Muscle layer of colon (tissue), 2 donors: ENCODE measurements around the gene ISY1.
"Not testable (repeated sequence)": the region's sequence is repeated elsewhere in the genome, so short reads cannot be mapped to it uniquely, and the experiment has no call there.

Experiments used
- H3K27ac ChIP-seq: one replicate; pipeline ENCODE4 v1.7.0; 2013; ENCODE audit warnings: low read depth, mild to moderate bottlenecking, low read length, moderate library complexity
- H3K27me3 ChIP-seq, 2 donors: one replicate each; pipeline ENCODE4 v1.7.0; 2013; ENCODE audit warnings: low read length in 2 of 2, mild to moderate bottlenecking in 2 of 2; ENCODE audit not compliant: insufficient read depth in 2 of 2, control insufficient read depth in 1 of 2
- H3K36me3 ChIP-seq: one replicate; pipeline ENCODE4 v1.7.0; 2013; ENCODE audit warnings: mild to moderate bottlenecking, low read length; ENCODE audit not compliant: insufficient read depth
- H3K4me1 ChIP-seq: one replicate; pipeline ENCODE4 v1.7.0; 2013; ENCODE audit warnings: mild to moderate bottlenecking, low read length; ENCODE audit not compliant: insufficient read depth
- H3K4me3 ChIP-seq, 2 donors: one replicate each; pipeline ENCODE4 v1.7.0; 2013; ENCODE audit warnings: low read length in 2 of 2, low read depth in 1 of 2, mild to moderate bottlenecking in 1 of 2, moderate library complexity in 1 of 2
- H3K9ac ChIP-seq: one replicate; pipeline ENCODE4 v1.7.0; 2013; ENCODE audit warnings: low read length
- H3K9me3 ChIP-seq: one replicate; pipeline ENCODE4 v1.7.0; 2013; ENCODE audit warnings: mild to moderate bottlenecking, low read length
- donor health status: abdominal sarcoma.
- donor health status: Adenocarcinoma of cecum.

The ISY1 gene

DNA sequence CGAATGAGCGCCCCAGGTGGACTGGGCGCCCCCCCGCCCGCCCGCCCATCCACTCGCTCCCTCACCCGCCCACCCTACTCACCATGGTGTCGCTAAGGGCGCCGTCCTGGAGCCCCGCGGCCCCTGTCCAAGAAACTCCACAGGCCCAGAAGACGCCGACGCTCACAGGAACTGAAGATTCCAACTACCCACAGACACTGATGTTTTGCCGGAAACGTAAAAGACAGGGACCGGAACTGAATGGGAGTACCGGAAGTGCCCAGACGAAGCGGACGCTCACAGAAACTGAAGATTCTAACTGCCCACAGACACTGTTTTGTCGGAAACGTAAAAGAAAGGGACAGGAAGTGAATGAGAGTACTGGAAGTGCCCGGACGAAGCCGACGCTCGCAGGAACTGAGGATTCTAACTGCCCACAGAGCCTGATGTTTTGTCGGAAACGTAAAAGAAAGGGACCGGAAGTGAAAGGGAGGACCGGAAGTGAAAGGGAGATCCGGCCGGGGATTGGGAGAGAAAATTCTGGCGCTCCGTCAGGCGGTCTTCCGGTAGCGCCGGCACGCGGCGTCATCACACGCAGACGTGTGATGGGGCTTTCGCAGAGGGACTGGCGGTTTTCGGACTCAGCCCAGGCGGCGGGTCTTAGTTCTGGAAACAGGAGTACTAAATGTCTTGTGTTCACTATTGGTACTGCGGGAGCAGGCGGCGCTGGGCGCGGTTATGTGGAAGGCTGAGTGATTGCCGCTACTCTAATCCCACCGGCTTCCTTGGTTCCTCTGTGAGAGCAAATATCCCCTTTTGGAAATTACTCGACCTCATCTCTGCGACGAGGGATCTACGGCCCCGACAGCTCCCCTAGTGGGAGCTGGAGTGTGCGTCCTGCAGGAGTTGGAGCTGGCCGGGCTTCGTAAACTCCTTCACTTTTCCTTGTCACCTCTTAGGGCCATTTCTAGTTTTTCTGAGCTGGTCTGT, at the start of gene ISY1:
Gene ISY1, minus strand, starts transcription at position 173 of the 969 bp plus-strand sequence. Its CDS starts 88 bp downstream, at position 85.
- peak within 1 kb of the TSS; percentile 96 for H3K27ac ChIP-seq
- H3K9me3 ChIP-seq: no peaks in the 10 kb centered on the region
- H3K36me3 ChIP-seq: peaks cover 32% of the 10 kb centered on the region
- H3K4me1 ChIP-seq: peaks cover 20% of the 10 kb centered on the region
- H3K9ac ChIP-seq: peak within 1 kb of the TSS; percentile 93
- H3K4me3 ChIP-seq: peak within 1 kb of the TSS; percentile 72 to 98
- no peaks in the 10 kb centered on the region for H3K27me3 ChIP-seq

DNA sequence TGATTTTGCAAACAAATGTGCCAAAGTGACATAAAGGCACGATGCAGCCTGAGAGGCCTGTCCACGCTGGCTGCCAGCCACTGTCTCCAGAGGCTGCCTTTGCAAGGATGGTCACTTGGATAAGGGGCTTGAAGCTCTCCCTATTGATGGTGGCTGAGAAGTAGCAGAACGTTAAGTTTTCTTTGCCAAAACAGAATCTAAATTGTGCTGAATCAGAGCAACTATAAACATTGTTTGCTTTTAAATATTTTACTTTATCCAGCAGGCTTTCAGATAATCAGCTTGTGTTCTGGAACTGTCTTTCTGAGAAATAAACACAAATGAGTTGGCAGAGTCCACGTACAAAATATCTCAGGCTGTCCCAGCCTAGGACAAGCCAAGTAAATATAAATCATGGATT, 46.6 kb upstream of the ISY1 start:
- Histone ChIP-seq H3K36me3 (no peaks in the 10 kb centered on the region), H3K4me3 (no peak overlapping the region), H3K9ac (no peak overlapping the region), H3K27ac (peak overlapping the region; percentile 91), H3K4me1 (peaks cover 19% of the 10 kb centered on the region), H3K9me3 (no peaks in the 10 kb centered on the region), H3K27me3 (no peaks in the 10 kb centered on the region)

DNA sequence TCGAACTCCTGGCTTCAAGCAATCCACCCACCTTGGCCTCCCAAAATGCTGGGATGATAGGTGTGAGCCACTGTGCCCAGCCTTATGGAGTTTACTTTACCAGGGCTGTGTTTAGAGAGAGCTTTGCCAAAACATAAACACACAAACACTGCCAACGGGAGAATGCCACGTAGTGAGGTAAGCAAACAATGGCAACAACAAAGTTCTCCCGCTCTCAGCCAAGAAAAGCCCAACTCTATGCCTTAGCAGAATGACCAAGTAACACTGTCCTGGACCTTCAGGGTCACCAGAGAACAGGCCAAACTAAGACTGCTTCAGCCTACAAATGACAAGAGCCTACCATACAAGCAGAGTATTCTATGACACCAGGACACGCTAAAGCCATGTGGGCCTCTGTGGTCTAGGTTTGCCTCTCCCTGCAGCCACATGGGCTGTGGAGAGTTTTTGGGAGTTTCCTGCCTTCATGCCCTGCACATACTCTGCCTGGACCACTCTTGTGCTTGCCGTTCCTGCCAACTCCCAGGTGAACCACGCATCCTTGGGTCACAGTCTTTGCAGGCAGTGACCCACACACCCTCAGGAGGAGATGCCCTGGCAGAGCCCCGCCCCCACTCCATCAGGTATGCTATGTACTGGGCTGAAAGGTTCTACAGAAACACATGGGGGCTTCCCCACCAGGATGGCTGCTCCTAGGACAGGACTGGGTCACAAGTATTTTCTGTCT, 44.4 kb upstream of the ISY1 start:
- Histone ChIP-seq H3K27me3 (no peaks in the 10 kb centered on the region), H3K27ac (no peak overlapping the region), H3K9ac (no peak overlapping the region), H3K4me3 (no peak overlapping the region), H3K9me3 (no peaks in the 10 kb centered on the region), H3K4me1 (peaks cover 6% of the 10 kb centered on the region), H3K36me3 (no peaks in the 10 kb centered on the region)

DNA sequence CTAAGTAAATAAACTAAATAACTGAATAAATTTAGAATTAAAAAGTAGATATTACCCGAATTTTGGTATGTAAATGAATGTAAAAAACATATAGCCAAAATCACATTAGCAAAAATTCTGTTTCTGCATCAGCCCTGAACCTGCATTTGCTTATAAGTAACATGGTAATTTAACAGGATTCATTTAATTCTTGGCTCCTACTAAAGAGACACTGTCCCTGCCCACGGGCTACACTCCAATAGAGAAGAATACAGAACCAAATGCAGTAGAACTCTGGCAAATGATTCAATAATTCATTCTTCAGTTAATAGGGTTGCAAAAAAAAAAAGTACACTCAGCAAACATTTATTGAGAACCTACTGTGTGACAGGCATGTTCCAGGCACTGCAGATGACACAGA, 43.6 kb upstream of the ISY1 start:
- Histone ChIP-seq H3K9me3 (no peaks in the 10 kb centered on the region), H3K9ac (no peak overlapping the region), H3K36me3 (no peaks in the 10 kb centered on the region), H3K4me3 (no peak overlapping the region), H3K27ac (no peak overlapping the region), H3K27me3 (no peaks in the 10 kb centered on the region), H3K4me1 (peaks cover 6% of the 10 kb centered on the region)

DNA sequence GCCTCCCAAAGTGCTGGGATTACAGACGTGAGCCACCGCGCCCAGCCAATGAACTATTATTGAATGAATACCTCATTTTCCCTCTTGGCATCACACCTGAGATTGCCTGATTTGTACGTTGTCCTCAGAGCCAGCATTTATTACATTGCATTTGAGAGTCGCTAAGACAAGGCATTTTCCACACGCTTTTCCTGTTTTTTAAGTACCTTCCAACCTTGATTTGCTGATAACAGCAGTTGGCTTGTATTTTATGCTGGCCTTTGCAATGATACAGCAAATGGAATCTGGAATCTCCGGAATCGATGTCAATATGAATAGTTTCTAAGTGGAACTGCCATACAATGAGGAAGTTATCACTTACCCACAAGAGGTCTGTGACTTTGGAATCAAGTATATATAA, 38.5 kb upstream of the ISY1 start:
- no peak overlapping the region for H3K27ac ChIP-seq

DNA sequence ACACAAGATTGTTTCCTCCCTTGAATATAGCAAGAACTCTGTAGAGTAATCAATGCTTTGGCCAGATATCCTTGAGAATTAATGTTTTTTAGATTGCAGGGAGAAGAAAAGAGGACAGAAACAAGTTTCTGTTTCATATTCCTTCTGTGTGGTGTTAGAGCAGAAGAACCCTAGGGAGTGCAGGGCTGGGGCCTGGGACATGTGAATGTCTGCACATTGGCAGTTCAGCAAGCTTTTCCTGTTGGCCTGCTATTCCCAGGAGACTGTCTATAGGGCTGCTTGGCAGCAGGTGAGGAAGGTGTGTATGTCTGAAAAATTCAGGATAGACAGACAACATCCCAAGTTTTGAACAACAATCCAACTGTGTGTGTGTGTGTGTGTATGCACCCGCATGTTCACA, 36.5 kb upstream of the ISY1 start:
- Histone ChIP-seq H3K27ac (peak overlapping the region; percentile 8), H3K9me3 (no peaks in the 10 kb centered on the region)

More for the DNA sequence above, 38.5 kb upstream of the ISY1 start:
- Histone ChIP-seq H3K36me3 (no peaks in the 10 kb centered on the region), H3K9ac (no peak overlapping the region), H3K4me3 (no peak overlapping the region), H3K27me3 (no peaks in the 10 kb centered on the region), H3K9me3 (no peaks in the 10 kb centered on the region), H3K4me1 (peaks cover 19% of the 10 kb centered on the region)

DNA sequence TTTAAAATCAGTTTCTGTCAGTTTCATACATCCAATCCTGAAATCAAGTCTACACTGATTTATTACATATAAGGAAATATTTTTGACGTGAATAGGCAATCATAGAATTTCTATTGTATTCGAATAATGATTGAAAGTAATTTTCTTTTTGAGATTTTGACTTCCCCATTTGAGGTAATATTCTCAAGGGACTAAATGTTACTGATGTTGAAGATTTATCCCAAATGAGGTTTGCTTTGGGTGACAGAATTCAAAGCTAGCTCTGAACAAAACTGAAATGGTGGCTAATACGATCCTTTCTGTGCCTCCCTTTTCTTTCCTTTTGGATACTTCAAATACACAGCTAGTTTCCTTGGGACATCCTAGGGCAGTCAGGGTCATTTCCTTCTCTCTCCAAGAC, 35.7 kb upstream of the ISY1 start:
- Histone ChIP-seq H3K27me3 (no peaks in the 10 kb centered on the region), H3K9ac (no peak overlapping the region), H3K4me1 (peaks cover 19% of the 10 kb centered on the region), H3K4me3 (no peak overlapping the region), H3K9me3 (no peaks in the 10 kb centered on the region), H3K27ac (peak overlapping the region; percentile 87), H3K36me3 (no peaks in the 10 kb centered on the region)

More for the DNA sequence above, 36.5 kb upstream of the ISY1 start:
- no peaks in the 10 kb centered on the region for H3K27me3 ChIP-seq
- H3K4me1 ChIP-seq: peaks cover 19% of the 10 kb centered on the region
- no peaks in the 10 kb centered on the region for H3K36me3 ChIP-seq
- no peak overlapping the region for H3K9ac ChIP-seq
- no peak overlapping the region for H3K4me3 ChIP-seq

DNA sequence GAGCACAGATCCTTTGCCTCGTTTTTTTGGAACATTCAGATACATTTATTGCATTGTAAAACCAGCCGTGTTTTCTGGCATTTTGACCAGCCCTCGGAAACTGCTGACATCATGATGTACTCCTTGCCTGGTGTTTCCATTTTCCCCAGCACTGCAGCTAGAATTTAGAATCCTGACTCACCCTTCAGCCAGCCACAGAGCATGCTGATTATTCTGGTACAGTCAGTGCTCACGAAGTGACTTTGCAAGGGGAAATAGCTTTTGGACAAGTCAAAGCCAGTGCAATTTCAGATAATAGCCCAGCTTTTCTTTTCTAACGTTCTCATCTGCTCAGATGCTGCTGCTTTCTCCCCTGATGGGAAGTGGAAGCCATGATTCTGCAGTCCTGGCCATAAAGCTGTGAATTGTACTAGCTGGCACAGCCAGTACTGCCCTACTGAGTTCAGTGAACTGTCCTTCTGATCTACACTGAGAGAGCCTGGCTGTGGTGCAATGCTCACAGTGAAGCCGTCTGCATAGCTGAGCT, 34.9 kb upstream of the ISY1 start:
- H3K9me3 ChIP-seq: no peaks in the 10 kb centered on the region
- no peaks in the 10 kb centered on the region for H3K27me3 ChIP-seq
- H3K9ac ChIP-seq: no peak overlapping the region
- H3K4me3 ChIP-seq: peak overlapping the region in 1 of 2 donors; percentile 39
- H3K4me1 ChIP-seq: peaks cover 19% of the 10 kb centered on the region
- no peaks in the 10 kb centered on the region for H3K36me3 ChIP-seq
- peak overlapping the region; percentile 87 for H3K27ac ChIP-seq

DNA sequence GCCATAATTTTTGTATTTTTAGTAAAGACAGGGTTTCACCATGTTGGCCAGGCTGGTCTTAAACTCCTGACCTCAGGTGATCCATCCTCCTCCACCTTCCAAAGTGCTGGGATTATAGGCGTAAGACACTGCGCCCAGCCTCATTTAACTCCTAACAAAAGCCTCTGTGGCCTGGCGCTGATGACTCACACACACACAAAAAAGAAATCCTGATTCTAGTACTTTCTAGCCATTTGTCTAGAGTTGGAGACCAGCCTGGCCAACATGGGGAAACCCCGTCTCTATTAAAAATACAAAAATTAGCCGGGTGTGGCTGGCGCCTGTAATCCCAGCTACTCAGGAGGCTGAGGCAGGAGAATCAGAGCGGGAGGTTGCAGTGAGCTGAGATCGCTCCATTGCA, 28.9 kb upstream of the ISY1 start:
- H3K9ac ChIP-seq, H3K4me1 ChIP-seq, H3K4me3 ChIP-seq, H3K9me3 ChIP-seq, H3K27me3 ChIP-seq, H3K27ac ChIP-seq, H3K36me3 ChIP-seq: not testable (repeated sequence)

DNA sequence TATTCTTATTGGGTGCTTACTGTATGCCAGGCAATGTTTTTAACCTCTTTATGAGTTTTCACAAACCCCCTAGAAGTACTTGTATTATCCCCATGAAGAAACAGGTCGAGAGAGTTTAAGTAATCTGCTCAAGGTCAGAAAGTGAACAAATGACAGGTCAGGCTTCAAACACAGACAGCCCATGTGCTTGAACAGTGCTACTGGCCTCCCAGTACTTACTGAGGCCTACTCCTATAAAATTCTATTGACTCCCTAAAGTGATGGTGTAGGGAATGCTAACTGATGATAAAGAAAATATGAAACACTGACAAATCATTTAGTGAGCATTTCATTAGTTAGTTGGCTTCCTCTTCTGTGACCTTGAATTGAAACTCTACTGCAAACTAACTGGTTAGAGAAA, 27.0 kb upstream of the ISY1 start:
- H3K4me3 ChIP-seq: no peak overlapping the region
- H3K36me3 ChIP-seq: no peaks in the 10 kb centered on the region
- no peaks in the 10 kb centered on the region for H3K27me3 ChIP-seq
- H3K4me1 ChIP-seq: no peaks in the 10 kb centered on the region
- no peaks in the 10 kb centered on the region for H3K9me3 ChIP-seq
- H3K27ac ChIP-seq: no peak overlapping the region
- H3K9ac ChIP-seq: no peak overlapping the region

DNA sequence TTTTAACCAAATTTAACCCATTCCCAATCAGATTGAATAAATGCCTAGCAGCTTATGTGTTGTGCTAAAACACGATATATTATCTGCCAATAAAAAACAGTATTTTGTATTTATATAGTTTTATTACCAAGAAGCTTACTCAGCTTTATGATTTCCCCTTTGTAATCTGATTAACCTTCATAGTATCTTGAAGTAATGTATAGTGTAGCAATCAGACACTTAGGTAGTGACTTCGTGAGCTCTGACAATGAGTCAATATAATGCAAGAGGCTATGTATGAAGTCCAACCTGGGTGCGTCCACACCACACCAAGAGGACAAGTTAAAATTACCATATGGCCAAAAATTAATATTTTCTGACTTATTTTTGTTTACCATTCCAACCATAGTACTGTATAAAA, 24.9 kb upstream of the ISY1 start:
- H3K27ac ChIP-seq: no peak overlapping the region
- H3K36me3 ChIP-seq: no peaks in the 10 kb centered on the region
- no peaks in the 10 kb centered on the region for H3K27me3 ChIP-seq
- peaks cover 9% of the 10 kb centered on the region for H3K4me1 ChIP-seq
- H3K9me3 ChIP-seq: no peaks in the 10 kb centered on the region
- no peak overlapping the region for H3K9ac ChIP-seq
- H3K4me3 ChIP-seq: no peak overlapping the region
